SK-N-MC (cell line): ENCODE results near the gene PXDC1.

Experiments
- EZH2 ChIP-seq: fragments of 200-600 bp; sonication (generic); IDR thresholded peaks from one replicate; pipeline ENCODE4 v1.6.1; 2017; ENCODE audit warnings: antibody characterized with exemption
- POLR2AphosphoS5 ChIP-seq: IDR thresholded peaks from 2 replicates; pipeline ENCODE4 v1.6.1; 2012; ENCODE audit warnings: mild to moderate bottlenecking, low read depth, low read length, borderline replicate concordance

DNA sequence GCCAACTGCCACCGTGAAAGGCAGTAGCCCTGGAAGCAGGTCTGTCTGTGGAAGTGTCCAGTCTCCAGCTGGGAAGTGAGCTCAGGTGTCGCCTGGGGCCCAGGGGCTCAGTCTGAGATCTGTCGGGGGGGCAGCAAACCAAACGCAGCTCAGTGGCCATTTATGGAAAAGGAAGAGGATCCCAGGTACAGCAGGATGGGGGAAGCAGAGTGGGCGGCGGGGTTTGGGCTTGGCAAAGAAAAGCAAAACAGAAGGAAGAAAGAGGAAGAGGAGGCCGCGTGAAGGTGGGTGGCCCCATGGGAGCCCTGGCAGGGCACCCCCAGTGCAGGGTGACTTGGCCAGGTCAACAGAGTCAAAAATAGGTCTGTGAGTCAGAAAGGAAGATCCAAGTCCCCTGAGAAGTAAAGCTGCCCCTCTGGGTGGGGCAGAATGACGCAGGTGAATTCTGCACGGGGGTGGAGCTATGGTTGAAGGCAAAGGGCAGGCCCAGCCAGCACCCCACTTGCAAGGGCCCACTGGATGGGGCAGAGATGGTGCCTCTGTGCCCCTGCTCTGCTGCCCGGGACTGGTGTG is 5.3 kb downstream of the PXDC1 start:
- TF ChIP-seq POLR2AphosphoS5 (no peak), EZH2 (no peak)
